T-cell (primary cell): ENCODE measurements around the gene TRPM1. TPM values are rescaled to one million over a fixed set of nuclear protein-coding genes. Genes with fewer than 3 reads are reported as not detected.

Source experiments
- ATAC-seq, 4 experiments: fragments of 200-7000 bp in 3 of 4; fragments of 150-1000 bp in 1 of 4; cut with Tn5 transposase; replicated peaks in 1 of 4; 1 replicate in 3 of 4; 2 replicates in 1 of 4; pipeline ENCODE4 v1.10.0; 2021; ENCODE audit warnings: moderate library complexity in 3 of 4, mild to moderate bottlenecking in 2 of 4, moderate number of reproducible peaks in 1 of 4
- CTCF ChIA-PET, 2 donors: fragments of 300-600 bp; sonication (Branson Sonifier 250); formaldehyde crosslinking; loops; one replicate each; lab custom pipeline; 2022; ENCODE audit warnings: antibody characterized with exemption in 2 of 2; lab: Charles Lee
- POLR2A ChIA-PET, 2 donors: fragments of 300-600 bp; sonication (Branson Sonifier 250); formaldehyde crosslinking; loops; one replicate each; lab custom pipeline; 2022; ENCODE audit warnings: antibody characterized with exemption in 2 of 2; lab: Charles Lee
- DNase-seq, 35 experiments: peaks; one replicate each; pipeline versions ENCODE4 v3.0.0 to v3.0.0-alpha.2; 2013 to 2023
- H3K27ac ChIP-seq: one replicate; pipeline ENCODE4 v1.5.1; 2013; ENCODE audit warnings: low read length
- H3K27me3 ChIP-seq, 2 experiments: replicated peaks in 1 of 2; 1 replicate in 1 of 2; 2 replicates in 1 of 2; pipeline versions ENCODE4 v1.6.1 to v1.7.0; 2013; ENCODE audit warnings: low read length in 1 of 2, mixed read lengths in 1 of 2; ENCODE audit not compliant: control insufficient read depth in 2 of 2, insufficient read depth in 2 of 2; ENCODE audit errors: extremely low read depth in 1 of 2
- H3K36me3 ChIP-seq, 2 donors: 1 replicate in 1 of 2; 2 replicates in 1 of 2; pipeline versions ENCODE4 v1.6.1 to v1.7.0; 2013; ENCODE audit warnings: low read length in 1 of 2; ENCODE audit not compliant: control insufficient read depth in 2 of 2, insufficient read depth in 1 of 2; ENCODE audit errors: extremely low read depth in 1 of 2
- H3K4me1 ChIP-seq, 2 experiments: 1 replicate in 1 of 2; 2 replicates in 1 of 2; pipeline versions ENCODE4 v1.6.1 to v1.7.0; 2013; ENCODE audit warnings: low read length in 2 of 2, mixed read lengths in 1 of 2; ENCODE audit not compliant: insufficient read depth in 2 of 2, control insufficient read depth in 1 of 2; ENCODE audit errors: extremely low read depth in 1 of 2
- H3K4me3 ChIP-seq, 2 donors: 1 replicate in 1 of 2; 2 replicates in 1 of 2; pipeline versions ENCODE4 v1.5.1 to v1.7.0; 2013; ENCODE audit warnings: mild to moderate bottlenecking in 2 of 2, low read length in 1 of 2, moderate library complexity in 1 of 2; ENCODE audit not compliant: control insufficient read depth in 1 of 2; ENCODE audit errors: extremely low read depth in 1 of 2
- H3K9me3 ChIP-seq: 2 replicates; pipeline ENCODE4 v1.7.0; 2013
- H3K27ac Mint-ChIP-seq, 2 donors: one replicate each; pipeline ENCODE4 v1.8.0; 2020 to 2021; ENCODE audit warnings: mild to moderate bottlenecking in 2 of 2, mixed read lengths in 2 of 2
- H3K27me3 Mint-ChIP-seq, 2 donors: one replicate each; pipeline ENCODE4 v1.8.0; 2021 to 2022; ENCODE audit warnings: mixed read lengths in 2 of 2
- H3K36me3 Mint-ChIP-seq: one replicate; pipeline ENCODE4 v1.8.0; 2021; ENCODE audit warnings: mixed read lengths
- H3K4me1 Mint-ChIP-seq, 3 donors: one replicate each; pipeline ENCODE4 v1.8.0; 2020 to 2022; ENCODE audit warnings: mixed read lengths in 3 of 3, mild to moderate bottlenecking in 1 of 3
- H3K4me3 Mint-ChIP-seq, 3 donors: one replicate each; pipeline ENCODE4 v1.8.0; 2020 to 2022; ENCODE audit warnings: mild to moderate bottlenecking in 3 of 3, mixed read lengths in 3 of 3, moderate library complexity in 3 of 3
- H3K9me3 Mint-ChIP-seq, 3 donors: one replicate each; pipeline ENCODE4 v1.8.0; 2020 to 2022; ENCODE audit warnings: mixed read lengths in 3 of 3
- WGBS: methylation state at CpG from one replicate; pipeline ENCODE4 v1.1.5; 2013; ENCODE audit warnings: missing lambda C conversion rate; ENCODE audit not compliant: insufficient coverage; 5-methylcytosine and 5-hydroxymethylcytosine counted together
- total RNA-seq, 35 experiments: library from RNA in 6 of 35; stranded (reverse) in 6 of 35; fragments of 120-200 nt in 1 of 35; gene quantifications; one replicate each; pipeline versions ENCODE4 v1.2.1 to v1.2.4 and lab custom pipeline; 2013 to 2026

TRPM1 gene
- total RNA-seq, 5 donors from 2014 or later (not counting 1 experiment from before 2014, with no cell fraction given): not detected

DNA sequence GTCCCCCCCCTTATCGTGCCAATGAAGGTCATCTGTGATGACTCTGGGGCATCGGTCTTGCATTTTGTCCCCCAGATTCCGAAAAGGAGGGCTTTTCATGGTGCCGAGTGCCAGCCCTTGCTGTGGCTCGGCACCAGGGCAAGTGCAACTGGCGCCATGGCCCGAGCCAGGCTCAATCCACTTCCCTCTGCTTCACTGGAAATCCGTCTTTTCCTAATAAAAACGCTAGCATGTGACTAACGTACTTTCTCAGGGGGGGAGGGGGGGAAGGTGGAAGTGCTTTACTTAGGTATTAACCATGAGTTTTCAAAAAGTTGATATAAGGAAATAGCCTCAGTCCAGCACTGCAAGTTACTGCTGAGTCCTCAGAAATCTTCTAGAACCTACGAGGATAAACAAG is 20.5 kb downstream of the TRPM1 start:
- no peak for ATAC-seq
- H3K4me3 ChIP-seq: peak overlapping the region; percentile 10 to 27
- 81% methylated on average over 5 of the region's 11 CpGs for WGBS
- peaks cover 0 to 40% of the 10 kb centered on the region in 2 experiments for H3K27me3 ChIP-seq
- H3K27me3 Mint-ChIP-seq: peaks cover 8 to 35% of the 10 kb centered on the region in 2 donors
- no peak overlapping the region for H3K27ac Mint-ChIP-seq
- H3K9me3 ChIP-seq: no peaks in the 10 kb centered on the region
- DNase-seq: no peak
- H3K4me1 Mint-ChIP-seq: peaks cover 6 to 8% (median 7%) of the 10 kb centered on the region in 3 donors
- peak overlapping the region in 1 of 3 donors; percentile 67 for H3K4me3 Mint-ChIP-seq
- ChIA-PET POLR2A (no interaction called here), CTCF (no interaction called here)
- H3K27ac ChIP-seq: no peak overlapping the region
- no peaks in the 10 kb centered on the region for H3K36me3 ChIP-seq
- H3K36me3 Mint-ChIP-seq: no peaks in the 10 kb centered on the region
- no peaks in the 10 kb centered on the region for H3K9me3 Mint-ChIP-seq
- H3K4me1 ChIP-seq: peaks cover 0 to 5% of the 10 kb centered on the region in 2 experiments

DNA sequence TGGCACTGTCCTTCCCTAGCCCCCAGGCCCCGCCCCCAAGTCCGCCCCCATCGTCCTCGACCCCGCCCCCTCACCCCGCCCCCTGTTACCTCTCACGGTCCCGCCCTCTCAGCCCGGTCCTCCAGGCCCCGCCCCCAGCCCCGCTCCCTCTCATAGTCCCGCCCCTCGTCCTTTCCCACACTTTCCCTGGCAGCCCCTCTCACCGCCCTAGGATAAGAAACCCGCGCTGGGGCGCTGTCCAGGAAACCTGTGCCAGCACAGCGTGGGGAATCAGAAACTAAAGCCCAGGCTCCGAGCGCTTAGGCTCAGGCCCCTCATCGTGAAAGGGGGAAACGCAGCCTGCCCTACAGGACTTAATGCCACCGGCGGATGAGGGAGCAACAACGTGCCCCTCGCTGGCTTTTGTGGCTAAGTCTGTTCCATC is 20.9 kb downstream of the TRPM1 start:
- ATAC-seq (peak; percentile 40 to 77 (median 52)), DNase-seq (peak in 15 of 35 experiments; percentile 6 to 27 (median 15))
- Histone ChIP-seq H3K9me3 (no peaks in the 10 kb centered on the region), H3K4me3 (peak overlapping the region; percentile 10 to 27), H3K27ac (no peak overlapping the region), H3K36me3 (no peaks in the 10 kb centered on the region), H3K4me1 (peaks cover 0 to 5% of the 10 kb centered on the region in 2 experiments), H3K27me3 (peaks cover 0 to 44% of the 10 kb centered on the region in 2 experiments)
- Mint-ChIP-seq H3K4me1 (peaks cover 6 to 8% (median 7%) of the 10 kb centered on the region in 3 donors), H3K9me3 (no peaks in the 10 kb centered on the region), H3K27ac (no peak overlapping the region), H3K4me3 (peak overlapping the region in 2 of 3 donors; percentile 49 to 67), H3K27me3 (peaks cover 8 to 38% of the 10 kb centered on the region in 2 donors), H3K36me3 (no peaks in the 10 kb centered on the region)
- POLR2A ChIA-PET: no interaction called here
- WGBS: 28% methylated on average over 13 of the region's 26 CpGs
- CTCF ChIA-PET: no interaction called here

DNA sequence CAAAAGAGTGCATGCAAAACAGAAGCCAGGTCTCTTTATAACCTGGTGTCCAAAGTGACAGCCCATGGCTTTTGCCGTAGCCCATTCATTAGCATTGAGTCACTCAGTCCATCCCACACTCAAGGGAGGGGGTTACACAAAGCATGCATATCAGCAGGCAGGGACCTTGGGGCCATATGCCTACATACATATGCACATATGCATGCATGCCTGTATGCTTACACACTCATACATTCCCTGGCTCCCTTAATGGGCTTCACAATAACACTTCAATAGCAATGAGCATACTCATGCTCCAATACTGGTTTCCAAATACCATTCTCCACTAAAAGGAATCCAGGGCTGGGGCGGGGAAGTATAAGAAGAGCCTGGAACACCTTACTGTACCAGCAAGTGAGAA is 22.0 kb downstream of the TRPM1 start:
- ChIA-PET POLR2A (no interaction called here), CTCF (no interaction called here)
- H3K4me3 ChIP-seq: no peak overlapping the region
- peaks cover 0 to 44% of the 10 kb centered on the region in 2 experiments for H3K27me3 ChIP-seq
- peaks cover 8 to 45% of the 10 kb centered on the region in 2 donors for H3K27me3 Mint-ChIP-seq
- H3K4me1 ChIP-seq: peaks cover 0 to 5% of the 10 kb centered on the region in 2 experiments
- peak overlapping the region in 1 of 3 donors; percentile 67 for H3K4me3 Mint-ChIP-seq
- WGBS: 94% methylated on average over 2 of the region's 2 CpGs
- no peaks in the 10 kb centered on the region for H3K36me3 ChIP-seq
- H3K27ac Mint-ChIP-seq: no peak overlapping the region
- H3K27ac ChIP-seq: no peak overlapping the region
- H3K9me3 Mint-ChIP-seq: peaks cover 0 to 6% (median 0%) of the 10 kb centered on the region in 3 donors
- no peak for ATAC-seq
- DNase-seq: no peak
- no peaks in the 10 kb centered on the region for H3K36me3 Mint-ChIP-seq
- H3K9me3 ChIP-seq: no peaks in the 10 kb centered on the region
- H3K4me1 Mint-ChIP-seq: peaks cover 6 to 8% (median 7%) of the 10 kb centered on the region in 3 donors

DNA sequence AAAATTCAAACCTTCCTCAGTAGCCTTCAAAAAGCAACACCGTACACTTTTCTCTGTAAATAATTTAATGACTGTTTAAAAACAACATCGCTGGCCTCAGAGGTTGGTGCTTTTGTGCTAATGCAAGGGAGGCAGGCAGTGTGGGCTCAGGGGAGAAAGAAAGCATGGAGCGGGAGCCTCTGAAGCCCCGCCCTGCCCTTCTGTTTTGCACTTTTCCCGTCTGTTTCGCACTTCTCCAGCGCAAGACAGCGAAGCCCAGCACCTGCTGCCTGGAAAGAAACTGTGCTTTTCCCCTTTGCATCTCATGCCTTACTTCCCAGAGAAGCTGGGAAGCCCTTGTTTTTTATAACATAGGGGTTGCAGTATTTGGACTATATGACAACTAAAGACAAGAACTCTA is 23.1 kb downstream of the TRPM1 start:
- Mint-ChIP-seq H3K27ac (no peak overlapping the region), H3K27me3 (peaks cover 8 to 41% of the 10 kb centered on the region in 2 donors), H3K9me3 (peaks cover 0 to 6% (median 0%) of the 10 kb centered on the region in 3 donors), H3K4me1 (peaks cover 6 to 8% (median 7%) of the 10 kb centered on the region in 3 donors), H3K36me3 (no peaks in the 10 kb centered on the region), H3K4me3 (no peak overlapping the region)
- ATAC-seq (no peak), DNase-seq (no peak)
- WGBS: 100% methylated on average over 2 of the region's 8 CpGs
- ChIA-PET POLR2A (interaction anchor here in 1 of 2 donors (0.9 kb wide), 1 partner anchor 9 kb away, joined by 4 read pairs; no protein-coding TSS in a partner anchor), CTCF (no interaction called here)
- H3K4me1 ChIP-seq: peaks cover 0 to 5% of the 10 kb centered on the region in 2 experiments
- H3K27me3 ChIP-seq: peaks cover 0 to 40% of the 10 kb centered on the region in 2 experiments
- no peaks in the 10 kb centered on the region for H3K36me3 ChIP-seq
- H3K27ac ChIP-seq: no peak overlapping the region
- no peaks in the 10 kb centered on the region for H3K9me3 ChIP-seq
- H3K4me3 ChIP-seq: no peak overlapping the region

DNA sequence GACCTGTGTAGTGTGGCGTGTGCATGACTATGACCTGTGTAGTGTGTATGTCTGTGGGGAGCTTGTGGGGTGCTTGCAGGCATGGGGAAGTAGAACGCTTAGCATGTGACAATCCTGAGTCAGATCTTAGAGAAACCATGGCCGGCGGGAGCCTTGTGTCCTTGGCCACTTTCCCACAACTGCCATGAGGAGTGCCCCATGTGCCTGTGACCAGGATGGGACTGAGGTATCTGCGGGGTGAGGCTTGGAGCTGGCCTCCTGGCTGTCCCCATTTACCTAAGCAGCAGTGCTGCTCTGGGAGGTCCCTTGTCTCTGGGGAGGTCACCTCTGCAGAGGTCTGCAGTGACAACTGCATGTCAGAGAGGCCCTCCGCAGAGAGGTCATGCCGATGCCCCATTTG is 23.6 kb downstream of the TRPM1 start:
- Histone ChIP-seq H3K9me3 (no peaks in the 10 kb centered on the region), H3K4me1 (peaks cover 0 to 5% of the 10 kb centered on the region in 2 experiments), H3K36me3 (no peaks in the 10 kb centered on the region), H3K4me3 (no peak overlapping the region), H3K27me3 (peaks cover 0 to 37% of the 10 kb centered on the region in 2 experiments), H3K27ac (no peak overlapping the region)
- no peak for ATAC-seq
- peaks cover 6 to 8% (median 7%) of the 10 kb centered on the region in 3 donors for H3K4me1 Mint-ChIP-seq
- CTCF ChIA-PET: no interaction called here
- H3K36me3 Mint-ChIP-seq: no peaks in the 10 kb centered on the region
- DNase-seq: no peak
- POLR2A ChIA-PET: no interaction called here
- no peak overlapping the region for H3K27ac Mint-ChIP-seq
- no peak overlapping the region for H3K4me3 Mint-ChIP-seq
- peaks cover 8 to 39% of the 10 kb centered on the region in 2 donors for H3K27me3 Mint-ChIP-seq
- WGBS: 93% methylated on average over 7 of the region's 7 CpGs
- peaks cover 0 to 6% (median 0%) of the 10 kb centered on the region in 3 donors for H3K9me3 Mint-ChIP-seq

GRCh38 chr15:31077181-31077580 is 24.3 kb downstream of the TRPM1 start:
- H3K4me3 Mint-ChIP-seq: no peak overlapping the region
- no peak overlapping the region for H3K27ac Mint-ChIP-seq
- Histone ChIP-seq H3K4me1 (peaks cover 0 to 5% of the 10 kb centered on the region in 2 experiments), H3K27ac (no peak overlapping the region), H3K36me3 (no peaks in the 10 kb centered on the region), H3K4me3 (no peak overlapping the region), H3K27me3 (peaks cover 0 to 37% of the 10 kb centered on the region in 2 experiments), H3K9me3 (no peaks in the 10 kb centered on the region)
- ATAC-seq: no peak
- DNase-seq: no peak
- peaks cover 0 to 6% (median 0%) of the 10 kb centered on the region in 3 donors for H3K9me3 Mint-ChIP-seq
- WGBS: 67% methylated on average over 4 of the region's 4 CpGs
- CTCF ChIA-PET: no interaction called here
- POLR2A ChIA-PET: no interaction called here
- H3K27me3 Mint-ChIP-seq: peaks cover 8 to 35% of the 10 kb centered on the region in 2 donors
- no peaks in the 10 kb centered on the region for H3K36me3 Mint-ChIP-seq
- peaks cover 6 to 8% (median 7%) of the 10 kb centered on the region in 3 donors for H3K4me1 Mint-ChIP-seq
